ENCODE data around the gene ADRM1.

Gene ADRM1

GRCh38 chr20:62313021-62313420 lies 10.2 kb downstream of the ADRM1 start:
- TF ChIP-seq EGR1 (IDR thresholded peaks at IDR 0.05) = no peak
- no peak for TF ChIP-seq FOXM1 (IDR thresholded peaks at IDR 0.05; ENCODE audit: borderline replicate concordance, low read depth)
- no peak for TF ChIP-seq TAF1 (IDR thresholded peaks at IDR 0.05; ENCODE audit: low read depth)
- no peak for TF ChIP-seq USF1 (IDR thresholded peaks at IDR 0.05)
- TF ChIP-seq TEAD4 (IDR thresholded peaks at IDR 0.05) = no peak
- no peak for TF ChIP-seq TCF12 (IDR thresholded peaks at IDR 0.05; ENCODE audit: low read depth)
- no peak for TF ChIP-seq YY1 (IDR thresholded peaks at IDR 0.05; ENCODE audit: low read depth)
- TF ChIP-seq RAD21 (IDR thresholded peaks at IDR 0.05; ENCODE audit: low read depth) = no peak
- no peak for TF ChIP-seq ZBTB7A (IDR thresholded peaks at IDR 0.05; ENCODE audit: low read depth)
- no peak for TF ChIP-seq CEBPB (IDR thresholded peaks at IDR 0.05)
- TF ChIP-seq NFIC (IDR thresholded peaks at IDR 0.05) = no peak
- TF ChIP-seq CREB1 (IDR thresholded peaks at IDR 0.05; ENCODE audit: low read depth) = no peak
- no peak for TF ChIP-seq MAX (IDR thresholded peaks at IDR 0.05)
- TF ChIP-seq EP300 (IDR thresholded peaks at IDR 0.05; ENCODE audit: borderline replicate concordance) = no peak
- TF ChIP-seq REST (IDR thresholded peaks at IDR 0.05; ENCODE audit: low read depth) = no peak

GRCh38 chr20:62313460-62314338 lies 10.9 kb downstream of the ADRM1 start:
- TF ChIP-seq REST (IDR thresholded peaks at IDR 0.05; ENCODE audit: low read depth) (no peak), TAF1 (IDR thresholded peaks at IDR 0.05; ENCODE audit: low read depth) (no peak), CEBPB (IDR thresholded peaks at IDR 0.05) (no peak), FOXM1 (IDR thresholded peaks at IDR 0.05; ENCODE audit: borderline replicate concordance, low read depth) (no peak), CREB1 (IDR thresholded peaks at IDR 0.05; ENCODE audit: low read depth) (no peak), USF1 (IDR thresholded peaks at IDR 0.05) (no peak), TCF12 (IDR thresholded peaks at IDR 0.05; ENCODE audit: low read depth) (no peak), EP300 (IDR thresholded peaks at IDR 0.05; ENCODE audit: borderline replicate concordance) (no peak)

GRCh38 chr20:62314339-62314638 lies 11.5 kb downstream of the ADRM1 start:
- TF ChIP-seq CEBPB (IDR thresholded peaks at IDR 0.05) (no peak), FOXM1 (IDR thresholded peaks at IDR 0.05; ENCODE audit: borderline replicate concordance, low read depth) (no peak), REST (IDR thresholded peaks at IDR 0.05; ENCODE audit: low read depth) (no peak), CREB1 (IDR thresholded peaks at IDR 0.05; ENCODE audit: low read depth) (no peak), EGR1 (IDR thresholded peaks at IDR 0.05) (no peak), ZBTB7A (IDR thresholded peaks at IDR 0.05; ENCODE audit: low read depth) (no peak), RAD21 (IDR thresholded peaks at IDR 0.05; ENCODE audit: low read depth) (no peak), TAF1 (IDR thresholded peaks at IDR 0.05; ENCODE audit: low read depth) (no peak), USF1 (IDR thresholded peaks at IDR 0.05) (no peak), TCF12 (IDR thresholded peaks at IDR 0.05; ENCODE audit: low read depth) (no peak), NFIC (IDR thresholded peaks at IDR 0.05) (no peak), EP300 (IDR thresholded peaks at IDR 0.05; ENCODE audit: borderline replicate concordance) (no peak), YY1 (IDR thresholded peaks at IDR 0.05; ENCODE audit: low read depth) (no peak), TEAD4 (IDR thresholded peaks at IDR 0.05) (no peak), MAX (IDR thresholded peaks at IDR 0.05) (no peak)
